ENCODE data around the gene FBXO27. TPM values are rescaled to one million over a fixed set of nuclear protein-coding genes. Genes with fewer than 3 reads are reported as not detected.
A peak's percentile ranks its signal among the peaks of the same experiment; 100 is the strongest.

FBXO27 gene
- total RNA-seq, 2 experiments from 2014 or later, result 1.9 to 2.3 TPM

- no peaks in the 10 kb centered on the region for H3K36me3 Mint-ChIP-seq (ENCODE audit: low read depth)
- H3K4me1 Mint-ChIP-seq (ENCODE audit: low read depth), result no peaks in the 10 kb centered on the region
- no peaks in the 10 kb centered on the region for H3K9me3 Mint-ChIP-seq
- ChIA-PET POLR2A (interaction anchor here (0.6 to 1.0 kb wide), 2 partner anchors 20 to 26 kb away, joined by 3 read pairs; no protein-coding TSS in a partner anchor), CTCF (no interaction called here)
- no peak for TF ChIP-seq CTCF (IDR thresholded peaks at IDR 0.05)
- DNase-seq, result no peak
- ATAC-seq, result no peak
- H3K27me3 Mint-ChIP-seq, result no peaks in the 10 kb centered on the region
- no peak overlapping the region for H3K27ac Mint-ChIP-seq
- no peak overlapping the region for H3K4me3 Mint-ChIP-seq
- intact Hi-C loops (cut with micrococcal nuclease), result no loop called here
Observed at GRCh38 chr19:39054091-39054470, 21.7 kb upstream of the FBXO27 start.

- Mint-ChIP-seq H3K27me3 (no peaks in the 10 kb centered on the region), H3K27ac (no peak overlapping the region), H3K4me1 (ENCODE audit: low read depth) (no peaks in the 10 kb centered on the region), H3K36me3 (ENCODE audit: low read depth) (no peaks in the 10 kb centered on the region), H3K9me3 (no peaks in the 10 kb centered on the region), H3K4me3 (no peak overlapping the region)
- TF ChIP-seq CTCF (IDR thresholded peaks at IDR 0.05), result no peak
- intact Hi-C loops (cut with micrococcal nuclease), result no loop called here
- ATAC-seq (no peak), DNase-seq (no peak)
- ChIA-PET POLR2A (interaction anchor here (0.6 to 1.0 kb wide), 3 partner anchors 21 to 183 kb away, joined by 3 read pairs; no protein-coding TSS in a partner anchor), CTCF (interaction anchor here (1.0 to 2.0 kb wide), 3 partner anchors 10 to 92 kb away, joined by 4 to 7 read pairs (median 5); no protein-coding TSS in a partner anchor)
Observed at GRCh38 chr19:39053276-39054090, 21.1 kb upstream of the FBXO27 start.

DNA sequence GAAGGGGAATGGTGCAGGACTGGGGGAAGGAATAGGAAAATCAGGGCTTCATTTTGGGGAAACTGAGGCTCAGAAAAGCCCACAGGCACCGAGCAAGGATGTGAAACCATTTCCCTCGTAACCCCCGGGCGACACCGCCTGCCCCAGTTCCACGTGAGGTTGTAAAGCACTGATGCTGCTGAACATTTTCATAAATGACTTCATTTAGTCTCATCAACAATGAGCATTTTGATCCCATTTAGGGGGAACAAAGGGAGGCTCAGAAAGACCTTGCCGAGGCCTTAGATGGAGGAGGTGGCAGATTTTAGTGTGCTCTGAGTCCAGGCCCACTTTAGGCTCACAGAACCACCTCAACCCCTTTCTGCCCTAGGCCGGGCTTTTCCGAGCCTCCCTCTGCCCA, 20.5 kb upstream of the FBXO27 start:
- Mint-ChIP-seq H3K4me3 (no peak overlapping the region), H3K9me3 (no peaks in the 10 kb centered on the region), H3K27ac (no peak overlapping the region), H3K36me3 (ENCODE audit: low read depth) (no peaks in the 10 kb centered on the region), H3K4me1 (ENCODE audit: low read depth) (no peaks in the 10 kb centered on the region), H3K27me3 (no peaks in the 10 kb centered on the region)
- no peak for ATAC-seq
- TF ChIP-seq CTCF (IDR thresholded peaks at IDR 0.05), result no peak
- POLR2A ChIA-PET, result interaction anchor here (0.8 kb wide), 1 partner anchor 184 kb away, joined by 3 read pairs; no protein-coding TSS in a partner anchor
- CTCF ChIA-PET, result interaction anchor here (0.9 to 2.4 kb wide), 18 partner anchors 9 to 134 kb away, joined by 3 to 23 read pairs (median 4); partner anchors contain the start of genes FBXO27 and PAK4
- no peak for DNase-seq
- intact Hi-C loops (cut with micrococcal nuclease), result no loop called here

- Mint-ChIP-seq H3K27ac (no peak overlapping the region), H3K36me3 (ENCODE audit: low read depth) (no peaks in the 10 kb centered on the region), H3K4me1 (ENCODE audit: low read depth) (no peaks in the 10 kb centered on the region), H3K4me3 (no peak overlapping the region), H3K27me3 (no peaks in the 10 kb centered on the region), H3K9me3 (no peaks in the 10 kb centered on the region)
- peak; percentile 75 for ATAC-seq
- ChIA-PET CTCF (interaction anchor here (0.6 to 2.4 kb wide), 27 partner anchors 9 to 557 kb away, joined by 3 to 23 read pairs (median 4); partner anchors contain the start of genes FBXO27, PAK4 and SYCN), POLR2A (interaction anchor here (0.8 kb wide), 1 partner anchor 184 kb away, joined by 3 read pairs; no protein-coding TSS in a partner anchor)
- TF ChIP-seq CTCF (IDR thresholded peaks at IDR 0.05), result peak; percentile 99
- peak; percentile 83 for DNase-seq
- intact Hi-C loops (cut with micrococcal nuclease), result no loop called here
Observed at GRCh38 chr19:39052243-39052746, 19.9 kb upstream of the FBXO27 start.

GRCh38 chr19:39047073-39047472, 14.7 kb upstream of the FBXO27 start:
- POLR2A ChIA-PET, result no interaction called here

More at GRCh38 chr19:39047073-39047472, 14.7 kb upstream of the FBXO27 start:
- no peak for DNase-seq
- no peaks in the 10 kb centered on the region for H3K27me3 Mint-ChIP-seq
- no peak for ATAC-seq
- no peak overlapping the region for H3K27ac Mint-ChIP-seq
- TF ChIP-seq CTCF (IDR thresholded peaks at IDR 0.05), result no peak
- no peaks in the 10 kb centered on the region for H3K9me3 Mint-ChIP-seq
- no peak overlapping the region for H3K4me3 Mint-ChIP-seq
- H3K4me1 Mint-ChIP-seq (ENCODE audit: low read depth), result no peaks in the 10 kb centered on the region
- CTCF ChIA-PET, result no interaction called here
- no peaks in the 10 kb centered on the region for H3K36me3 Mint-ChIP-seq (ENCODE audit: low read depth)
- intact Hi-C loops (cut with micrococcal nuclease), result no loop called here
